Heart left ventricle (tissue), 13 donors: ENCODE measurements around the gene DHRS12.

ENCODE experiments used
- POLR2A ChIP-seq, 2 donors: fragments of 450-650 bp; IDR thresholded peaks; one replicate each; pipeline ENCODE4 v1.6.1; 2017; ENCODE audit warnings: antibody characterized with exemption in 2 of 2, mild to moderate bottlenecking in 2 of 2, moderate library complexity in 2 of 2
- TF ChIP-seq, protein P1 (sequence below), 12 donors: fragments of 200-600 bp; sonication (generic) in 4 of 12; IDR thresholded peaks; one replicate each; pipeline versions ENCODE4 v1.5.0 to v1.8.0; 2018 to 2022; ENCODE audit warnings: antibody characterized with exemption in 12 of 12, mild to moderate bottlenecking in 5 of 12
- donor health status: ischemic (EF 13 %, LVEDD 7.1; RV severe dilation, severe dysfunction).
- donor health status: DM: no; HTN: yes; CAD: no.
- donor health status: DM: no; HTN: no; CAD: no.
- donor health status: ischemic (EF 25% LVEDD 6.9; RV normal size, moderate dysfunction).
- donor health status: ischemic (EF 25% LVEDD 5.7; RV mildly dilated, moderate dysfunction).
- donor health status: ischemic (EF 35%, LVEDD 5.7; RV mildly dilated, moderate dysfunction).
- donor health status: nonischemic (EF 11% LVEDD 7.7; RV severe dilation, severe dysfunction).
- donor health status: DM: yes; HTN: yes; CAD: no.
- donor health status: PGD.
- donor health status: ischemic (EF 29% LVEDD 5.4; RV normal size, mild dysfunction).
- donor health status: nonischemic (EF 23%, LVEDD 6.1; RV moderate dilation, normal function).

- TF ChIP-seq, protein P1, sequence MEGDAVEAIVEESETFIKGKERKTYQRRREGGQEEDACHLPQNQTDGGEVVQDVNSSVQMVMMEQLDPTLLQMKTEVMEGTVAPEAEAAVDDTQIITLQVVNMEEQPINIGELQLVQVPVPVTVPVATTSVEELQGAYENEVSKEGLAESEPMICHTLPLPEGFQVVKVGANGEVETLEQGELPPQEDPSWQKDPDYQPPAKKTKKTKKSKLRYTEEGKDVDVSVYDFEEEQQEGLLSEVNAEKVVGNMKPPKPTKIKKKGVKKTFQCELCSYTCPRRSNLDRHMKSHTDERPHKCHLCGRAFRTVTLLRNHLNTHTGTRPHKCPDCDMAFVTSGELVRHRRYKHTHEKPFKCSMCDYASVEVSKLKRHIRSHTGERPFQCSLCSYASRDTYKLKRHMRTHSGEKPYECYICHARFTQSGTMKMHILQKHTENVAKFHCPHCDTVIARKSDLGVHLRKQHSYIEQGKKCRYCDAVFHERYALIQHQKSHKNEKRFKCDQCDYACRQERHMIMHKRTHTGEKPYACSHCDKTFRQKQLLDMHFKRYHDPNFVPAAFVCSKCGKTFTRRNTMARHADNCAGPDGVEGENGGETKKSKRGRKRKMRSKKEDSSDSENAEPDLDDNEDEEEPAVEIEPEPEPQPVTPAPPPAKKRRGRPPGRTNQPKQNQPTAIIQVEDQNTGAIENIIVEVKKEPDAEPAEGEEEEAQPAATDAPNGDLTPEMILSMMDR (IDR thresholded peaks at IDR 0.05) = no peak
- no peak for TF ChIP-seq POLR2A (IDR thresholded peaks at IDR 0.05)
These were observed 74.0 kb downstream of the DHRS12 start for GRCh38 chr13:51729866-51730553.
